HG03432 (cell line): ENCODE measurements around the gene AHDC1.
"Not testable (repeated sequence)": the region's sequence is repeated elsewhere in the genome, so short reads cannot be mapped to it uniquely, and the experiment has no call there.

Source experiments
- ATAC-seq: cut with Tn5 transposase; IDR thresholded peaks from one replicate; pipeline ENCODE4 v1.9.1; 2021; ENCODE audit warnings: mild to moderate bottlenecking, moderate library complexity; ENCODE audit not compliant: unreplicated experiment

AHDC1 gene

GRCh38 chr1:27553823-27554222 lies 50.1 kb downstream of the AHDC1 start:
- ATAC-seq, result not testable (repeated sequence)

DNA sequence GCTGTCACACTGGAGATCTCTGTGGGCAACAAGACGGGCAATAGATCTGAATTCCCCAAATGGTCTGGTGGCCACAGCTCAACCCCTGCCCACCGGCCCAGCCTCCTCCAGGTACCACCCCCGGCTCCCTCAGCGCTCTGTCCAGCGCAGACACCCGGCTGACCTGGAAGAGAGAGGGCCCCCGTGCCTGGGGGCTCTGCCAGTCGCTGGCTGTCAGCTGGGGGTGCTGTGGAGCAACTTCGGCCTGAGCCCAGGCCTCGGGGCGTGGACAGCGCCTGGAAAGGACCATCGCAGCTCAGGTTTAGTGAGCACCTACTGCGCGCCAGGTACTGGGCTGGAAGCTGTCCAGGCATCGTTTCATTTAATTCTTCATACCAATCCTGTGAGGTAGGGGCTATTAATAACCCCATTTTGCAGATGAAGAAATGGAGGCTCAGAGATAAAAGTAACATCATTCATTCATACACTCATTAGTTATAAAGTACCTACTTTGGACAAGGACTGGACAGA lies 51.0 kb downstream of the AHDC1 start:
- no peak for ATAC-seq

DNA sequence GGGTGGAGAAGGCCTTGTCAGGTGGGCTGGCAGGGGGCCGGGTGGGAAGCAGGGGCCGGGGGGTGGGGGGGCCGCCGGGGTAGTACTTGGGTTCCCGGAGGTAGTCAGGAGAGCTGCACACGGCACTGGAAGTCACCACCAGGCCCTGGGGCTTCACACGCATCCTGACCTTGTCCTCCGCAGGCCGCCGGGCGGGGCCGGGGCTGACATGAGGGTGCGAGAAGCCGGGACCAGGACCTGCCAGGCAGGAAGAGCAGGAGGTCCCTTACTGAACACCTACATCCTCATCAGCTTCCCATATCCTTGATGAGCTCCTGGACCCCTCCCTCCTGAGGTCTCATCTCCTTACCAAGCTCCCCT lies 52.0 kb downstream of the AHDC1 start:
- ATAC-seq, result no peak

GRCh38 chr1:27551170-27551952 lies 52.6 kb downstream of the AHDC1 start:
- no peak for ATAC-seq

GRCh38 chr1:27550510-27551169 lies 53.3 kb downstream of the AHDC1 start:
- ATAC-seq, result no peak

- ATAC-seq, result no peak
Measured at GRCh38 chr1:27549807-27550408, 54.0 kb downstream of the AHDC1 start.

DNA sequence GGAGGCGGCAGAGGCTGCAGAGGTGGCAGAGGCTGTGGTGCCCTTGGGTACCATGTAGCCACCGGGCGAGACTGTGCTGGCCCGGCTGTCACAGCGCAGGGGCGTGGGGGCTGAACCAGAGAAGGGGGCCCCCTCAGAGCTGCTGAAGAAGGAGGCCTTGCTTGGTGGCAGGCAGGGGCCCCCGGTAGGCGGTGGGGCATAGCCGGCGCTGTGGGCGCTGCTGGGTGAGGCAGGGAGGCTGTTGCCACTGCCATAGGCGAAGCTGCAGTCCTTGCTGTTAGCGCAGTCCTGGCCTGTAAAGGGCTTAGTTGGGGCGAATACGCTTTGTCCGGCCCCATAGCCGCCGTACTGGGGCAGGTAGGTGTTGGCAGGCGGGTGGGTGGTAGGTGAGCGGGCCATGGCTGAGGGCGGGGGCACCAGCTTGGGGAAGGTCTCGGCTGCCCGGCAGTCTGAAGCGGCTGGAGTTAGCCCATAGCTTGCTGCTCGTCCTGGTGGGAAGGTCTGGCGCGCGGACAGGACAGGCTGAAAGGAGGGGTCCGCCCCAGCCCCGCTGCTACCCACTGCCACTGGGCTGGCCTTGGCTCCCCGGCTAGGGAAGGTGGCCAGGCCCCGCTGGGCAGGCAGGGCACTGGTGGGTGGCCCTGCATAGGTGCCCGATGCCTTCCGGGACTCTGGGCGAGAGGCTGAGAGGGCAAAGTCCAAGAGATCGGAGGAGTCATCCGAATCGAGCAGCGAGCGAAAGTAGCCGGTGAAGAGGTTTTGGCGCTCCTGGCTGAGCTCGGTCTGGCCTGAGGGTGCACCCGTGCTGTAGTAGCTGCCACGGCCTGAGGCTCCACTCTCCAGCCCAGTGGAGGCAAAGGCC lies 54.9 kb downstream of the AHDC1 start:
- ATAC-seq, result no peak

DNA sequence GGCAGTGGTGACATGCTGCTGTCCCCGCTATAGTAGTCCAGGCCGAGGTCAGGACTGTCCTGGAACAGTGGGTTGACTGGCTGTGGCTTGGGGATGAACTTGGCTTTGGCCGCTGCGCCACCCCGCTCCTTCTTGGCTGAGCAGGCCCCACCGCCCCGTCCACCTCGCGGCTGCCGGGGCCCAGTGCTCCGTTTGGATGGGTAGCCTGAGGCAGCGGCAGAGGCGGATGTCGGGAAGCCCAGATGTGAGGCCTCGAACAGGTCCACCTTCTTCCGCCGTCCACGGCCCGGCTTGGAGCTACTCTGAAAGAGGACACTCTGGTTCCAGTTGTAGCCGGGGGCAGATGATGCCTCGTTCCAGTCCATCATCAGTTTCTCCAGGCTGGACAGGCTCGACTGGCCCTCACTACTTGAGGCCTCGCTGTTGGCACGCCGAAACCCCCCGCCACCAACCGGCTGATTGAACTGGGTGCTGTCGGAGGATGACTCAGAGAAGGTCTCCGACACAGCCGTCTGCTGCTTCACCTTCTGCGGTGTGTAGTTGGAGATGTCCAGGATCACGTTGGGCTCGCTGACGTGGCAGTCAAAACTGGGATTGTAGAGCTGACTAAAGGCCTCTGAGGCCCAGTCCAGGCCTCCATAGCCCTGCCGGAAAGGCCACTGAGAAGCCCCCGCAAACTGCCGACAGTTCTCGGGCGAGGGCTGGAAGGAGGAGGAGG lies 55.6 kb downstream of the AHDC1 start:
- ATAC-seq, result no peak

DNA sequence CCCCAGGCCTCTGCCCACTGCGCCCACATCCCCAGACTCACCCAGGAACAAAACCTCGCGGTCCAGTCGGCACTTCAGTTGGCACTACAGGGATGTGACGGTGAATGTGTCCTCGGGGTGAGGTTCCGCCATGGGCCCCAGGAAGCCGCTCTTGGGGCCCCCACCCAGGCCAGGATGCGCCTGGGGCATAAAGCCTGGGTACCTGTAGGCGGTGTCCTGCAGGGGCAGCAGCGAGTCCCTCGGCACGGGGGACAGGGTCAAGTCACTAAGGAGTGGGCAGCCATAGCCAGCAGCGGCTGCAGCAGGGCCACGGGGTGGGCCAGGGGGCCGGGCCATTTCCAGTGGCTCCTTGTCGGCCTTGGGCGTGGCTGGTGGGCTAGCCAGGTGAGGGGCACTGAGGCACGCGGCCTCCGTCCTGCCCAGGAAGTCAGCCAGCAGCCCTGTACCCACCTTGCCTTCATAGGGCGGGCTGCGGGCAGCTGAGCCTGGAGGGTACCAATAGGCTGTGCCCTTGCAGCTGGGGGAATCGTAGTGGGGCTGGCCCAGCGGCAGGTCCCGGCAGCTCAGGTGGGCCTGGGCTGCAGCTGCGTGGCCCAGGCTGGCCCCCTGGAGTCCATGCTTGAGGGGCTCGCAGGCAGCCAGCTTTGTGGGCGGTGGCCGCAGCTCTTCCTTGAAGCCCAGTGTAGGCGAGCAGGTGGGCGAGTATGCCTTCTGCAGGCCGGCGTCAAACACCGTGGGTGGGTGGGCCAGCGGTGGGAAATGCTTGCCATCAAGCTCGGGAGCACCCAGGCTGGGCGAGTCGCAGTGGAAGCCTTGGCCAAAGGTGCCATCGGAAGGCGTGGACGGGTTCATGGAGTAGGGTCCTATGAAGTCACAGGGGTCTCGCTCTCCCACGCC lies 56.5 kb downstream of the AHDC1 start:
- ATAC-seq, result no peak

DNA sequence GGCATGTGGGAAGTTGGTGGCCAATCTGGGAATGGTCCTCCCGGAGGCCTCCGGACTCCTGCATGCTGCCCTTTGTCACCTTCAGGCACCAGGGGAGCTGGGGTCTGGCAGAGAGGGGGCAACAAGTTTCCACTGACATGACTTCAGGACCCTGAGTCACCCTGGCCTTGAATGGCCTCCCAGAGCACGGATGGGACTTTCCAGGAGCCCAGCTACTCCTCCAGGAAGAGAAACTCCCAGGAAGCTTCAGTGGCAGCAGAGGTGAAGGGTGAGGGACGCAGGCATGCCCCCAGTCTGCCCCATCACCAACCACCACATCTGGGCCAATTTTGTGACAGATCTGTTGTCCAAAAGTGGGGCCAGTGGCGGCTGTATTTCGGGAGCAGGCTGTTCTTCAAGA lies 58.1 kb downstream of the AHDC1 start:
- no peak for ATAC-seq

GRCh38 chr1:27545271-27545670 lies 58.7 kb downstream of the AHDC1 start:
- no peak for ATAC-seq

DNA sequence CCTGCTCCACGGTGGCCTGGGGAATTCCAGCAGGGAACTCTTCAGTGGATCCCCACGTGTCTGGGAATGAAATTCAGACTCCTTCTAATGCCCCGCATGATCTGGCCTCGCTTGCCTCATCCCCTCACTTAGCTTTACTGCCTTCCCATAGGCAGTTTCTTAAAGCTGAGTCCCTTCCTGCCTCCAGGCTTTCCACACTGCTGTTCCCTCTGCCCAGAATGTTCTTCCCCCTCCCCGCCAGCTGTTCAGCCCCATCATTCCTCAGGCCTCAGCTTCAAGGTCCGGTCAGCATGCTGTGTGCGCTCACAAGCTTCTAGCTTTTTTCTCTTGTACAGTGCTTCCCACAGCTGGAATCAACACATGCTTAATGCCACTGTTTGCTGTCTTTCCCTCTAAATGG lies 59.1 kb downstream of the AHDC1 start:
- ATAC-seq, result no peak

DNA sequence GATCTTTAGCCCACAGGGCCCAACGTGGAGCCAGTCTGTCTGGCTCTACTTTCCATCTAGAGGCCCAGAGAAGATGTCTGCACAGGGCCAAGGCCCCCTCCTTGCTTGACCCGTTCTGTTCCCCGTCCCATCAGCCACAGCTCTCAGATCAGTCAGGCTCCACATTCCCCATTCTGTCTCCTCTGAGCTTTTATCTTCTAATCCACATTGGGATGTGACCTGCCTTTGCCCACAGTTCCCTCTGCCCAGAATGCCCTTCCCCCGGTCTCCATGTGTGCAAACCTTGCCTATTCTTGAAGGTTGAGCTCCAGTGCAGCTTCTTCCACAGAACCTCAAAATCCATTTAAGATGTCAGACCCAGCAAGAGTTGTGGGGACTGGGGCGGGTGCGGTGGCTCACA lies 60.7 kb downstream of the AHDC1 start:
- no peak for ATAC-seq

DNA sequence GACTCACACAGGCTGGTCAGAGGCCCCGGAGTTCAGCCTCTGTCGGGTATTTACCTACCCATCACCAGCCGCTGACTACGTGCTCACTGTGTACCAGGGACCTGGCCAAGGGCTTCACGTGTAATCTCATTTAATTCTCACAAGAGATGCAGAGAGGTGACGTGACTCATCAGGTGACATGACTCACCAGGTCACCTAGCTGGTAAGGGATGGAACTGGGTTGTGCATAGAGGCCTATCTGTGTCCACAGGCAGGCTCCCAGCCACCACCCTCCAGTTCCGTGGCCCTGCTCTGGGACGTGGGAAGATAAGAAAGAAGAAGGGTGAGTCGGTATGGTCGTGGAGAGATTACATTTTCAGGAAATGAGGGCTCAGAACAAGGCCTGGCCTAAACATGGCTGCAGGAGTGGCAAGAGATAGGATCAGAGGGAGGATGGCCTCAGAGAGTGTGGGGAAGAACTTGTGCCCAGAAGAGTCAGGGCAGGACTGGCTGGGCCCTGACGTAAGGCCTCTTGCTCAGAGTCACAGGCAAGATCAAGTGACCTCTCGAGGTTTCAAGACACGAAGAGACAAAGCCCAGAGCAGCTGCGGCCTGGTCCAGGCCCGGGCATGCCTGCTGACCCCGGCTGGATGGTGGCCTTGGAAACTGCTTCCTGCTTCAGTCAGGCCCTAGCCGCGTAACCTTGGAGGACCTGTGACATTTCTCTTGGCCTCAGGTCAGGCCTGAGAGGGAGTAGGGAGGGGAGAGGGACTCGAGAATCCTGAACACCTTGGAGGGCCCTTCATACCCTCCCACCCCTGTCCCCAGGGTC lies 61.3 kb downstream of the AHDC1 start:
- no peak for ATAC-seq

GRCh38 chr1:27539901-27540861 lies 63.8 kb downstream of the AHDC1 start:
- no peak for ATAC-seq

DNA sequence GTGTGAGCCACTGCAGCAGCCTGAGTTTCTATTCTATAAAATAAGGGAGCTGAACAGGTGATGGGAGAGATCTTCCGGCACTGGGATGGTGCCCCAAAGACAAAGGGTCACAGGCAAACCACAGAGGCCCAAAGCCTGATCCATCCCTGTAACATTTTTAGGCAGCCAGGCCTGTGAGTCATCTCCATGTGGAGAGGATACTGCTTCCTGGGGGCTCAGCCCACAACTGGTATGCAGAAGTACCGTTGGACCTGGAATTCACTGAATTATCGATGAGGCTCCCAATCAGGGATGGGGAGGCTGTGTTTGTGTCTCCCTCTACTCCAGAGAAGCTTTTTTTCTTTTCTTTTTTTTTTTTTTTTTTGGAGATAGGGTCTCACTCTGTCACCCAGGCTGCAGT lies 65.2 kb downstream of the AHDC1 start:
- ATAC-seq, result no peak

GRCh38 chr1:27538305-27538676 lies 65.7 kb downstream of the AHDC1 start:
- ATAC-seq, result not testable (repeated sequence)

DNA sequence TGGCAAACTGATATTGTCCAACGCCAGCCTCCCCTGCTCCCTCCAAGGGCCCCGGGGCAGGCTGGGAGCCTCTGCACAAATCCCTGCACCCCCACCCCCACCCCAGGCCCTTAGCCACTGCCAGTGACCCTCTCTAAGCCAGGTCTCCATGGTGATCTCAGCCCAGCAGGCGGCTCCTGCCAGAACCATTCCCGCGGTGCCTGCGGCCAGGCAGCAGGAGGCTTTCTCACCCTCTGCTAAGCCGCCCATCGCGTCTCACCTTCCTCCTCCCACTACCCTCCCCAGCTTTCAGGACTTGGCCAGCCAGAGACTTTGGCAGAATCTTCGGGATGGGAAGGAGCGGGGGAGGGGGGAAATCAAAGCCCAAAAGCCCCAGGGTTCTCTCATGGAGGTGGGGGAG lies 67.2 kb downstream of the AHDC1 start:
- ATAC-seq, result no peak
